HepG2 (cell line): Measurements from ENCODE around the gene CCSER2. TPM values are rescaled to one million over a fixed set of nuclear protein-coding genes. Genes with fewer than 3 reads are reported as not detected.

ENCODE experiments used
- ATAC-seq: fragments of 200-7000 bp; cut with Tn5 transposase; 3 replicates; pipeline ENCODE4 v1.9.1; 2020; ENCODE audit warnings: mild to moderate bottlenecking, moderate library complexity
- BruUV-seq: library from RNA; stranded (reverse); fragments of 400-500 nt; replicated peaks from 2 replicates; lab custom pipeline; 2021; lab: Mats Ljungman, UMichigan
- CTCF ChIA-PET: fragments of 300-600 bp; formaldehyde crosslinking; extraction: SDS; loops from one replicate; lab custom pipeline; 2021; ENCODE audit warnings: low total read pairs, inconsistent platforms, low intra/inter-chr PET ratio; lab: Yijun Ruan, JAX
- POLR2A ChIA-PET: fragments of 350-600 bp; sonication (Branson Sonifier 250); formaldehyde crosslinking; loops from one replicate; lab custom pipeline; 2020; ENCODE audit warnings: antibody characterized with exemption, inconsistent platforms; lab: Yijun Ruan, JAX
- DNase-seq: peaks from one replicate; pipeline ENCODE4 v3.0.0-alpha.2; 2015; ENCODE audit warnings: low spot score
- FAIRE-seq: peaks from 3 replicates; lab custom pipeline; 2011; peaks lifted over from hg19 to GRCh38; lab: Jason Lieb, UNC
- H2AFZ ChIP-seq: one replicate; pipeline ENCODE4 v1.6.1; 2011; ENCODE audit warnings: low read length, inconsistent platforms
- H3K27ac ChIP-seq: fragments of 300-600 bp; 3 replicates; pipeline ENCODE4 v1.8.0; 2011; ENCODE audit warnings: mixed run types, mild to moderate bottlenecking, mixed read lengths, low read length, inconsistent platforms; ENCODE audit not compliant: insufficient read depth; ENCODE audit errors: extremely low read length
- H3K27me3 ChIP-seq, 2 experiments: fragments of 200-600 bp in 1 of 2; 2 replicates in 1 of 2; 3 replicates in 1 of 2; pipeline versions ENCODE4 v1.6.0 to v1.8.0; 2011; ENCODE audit warnings: low read length in 2 of 2, mild to moderate bottlenecking in 2 of 2, moderate library complexity in 2 of 2, inconsistent platforms in 1 of 2; ENCODE audit not compliant: insufficient read depth in 2 of 2, control insufficient read depth in 1 of 2
- H3K36me3 ChIP-seq, 2 experiments: fragments of 200-600 bp in 1 of 2; replicated peaks in 1 of 2; 2 replicates in 1 of 2; 3 replicates in 1 of 2; pipeline versions ENCODE4 v1.5.1 to v1.8.0; 2011; ENCODE audit warnings: low read length in 2 of 2, inconsistent platforms in 1 of 2; ENCODE audit not compliant: insufficient read depth in 2 of 2, control insufficient read depth in 1 of 2
- H3K4me1 ChIP-seq: 2 replicates; pipeline ENCODE4 v1.5.1; 2012; ENCODE audit warnings: low read length, inconsistent platforms; ENCODE audit not compliant: insufficient read depth
- H3K4me2 ChIP-seq: 2 replicates; pipeline ENCODE4 v1.6.0; 2011; ENCODE audit warnings: low read depth, low read length, inconsistent platforms
- H3K4me3 ChIP-seq, 3 experiments: fragments of 200-600 bp in 1 of 3; sonication (generic), shearing (Covaris generic) in 1 of 3; replicated peaks in 1 of 3; 2 replicates each; pipeline ENCODE4 v1.5.1; 2011 to 2016; ENCODE audit warnings: low read length in 3 of 3, inconsistent platforms in 2 of 3, low read depth in 2 of 3, mild to moderate bottlenecking in 2 of 3, control low read depth in 1 of 3, mixed read lengths in 1 of 3; ENCODE audit not compliant: insufficient read depth in 1 of 3
- H3K79me2 ChIP-seq: one replicate; pipeline ENCODE4 v1.6.1; 2011; ENCODE audit warnings: low read length, inconsistent platforms; ENCODE audit not compliant: insufficient read depth
- H3K9ac ChIP-seq: 2 replicates; pipeline ENCODE4 v1.6.0; 2011; ENCODE audit warnings: mild to moderate bottlenecking, low read depth, low read length, inconsistent platforms; ENCODE audit not compliant: insufficient read depth
- H3K9me3 ChIP-seq: 2 replicates; pipeline ENCODE4 v1.5.1; 2012; ENCODE audit warnings: mild to moderate bottlenecking, low read length
- H4K20me1 ChIP-seq: 2 replicates; pipeline ENCODE4 v1.6.0; 2011; ENCODE audit warnings: inconsistent platforms, mild to moderate bottlenecking, low read length, moderate library complexity; ENCODE audit not compliant: insufficient read depth
- BRCA1 ChIP-seq: sonication (generic); formaldehyde crosslinking; IDR thresholded peaks from 2 replicates; pipeline ENCODE4 v1.4.0; 2020; ENCODE audit warnings: missing genetic modification reagents
- CSRNP2 ChIP-seq: sonication (generic); formaldehyde crosslinking; conservative IDR thresholded peaks from 2 replicates; pipeline ENCODE4 v1.8.0; 2022; ENCODE audit warnings: low read depth, missing genetic modification reagents
- DDIT3 ChIP-seq: sonication (generic); formaldehyde crosslinking; IDR thresholded peaks from 2 replicates; pipeline ENCODE4 v1.4.0; 2020; ENCODE audit warnings: mild to moderate bottlenecking, missing genetic modification reagents
- FLYWCH1 ChIP-seq: sonication (generic); formaldehyde crosslinking; IDR thresholded peaks from 2 replicates; pipeline ENCODE4 v1.8.1; 2023; ENCODE audit warnings: mild to moderate bottlenecking, missing genetic modification reagents
- FOSL1 ChIP-seq: sonication (generic); formaldehyde crosslinking; IDR thresholded peaks from 2 replicates; pipeline ENCODE4 v1.9.0; 2021; ENCODE audit warnings: missing genetic modification reagents, borderline replicate concordance
- KDM5A ChIP-seq: fragments of 200-600 bp; sonication (generic); IDR thresholded peaks from 2 replicates; pipeline ENCODE4 v1.7.0; 2018; ENCODE audit warnings: antibody characterized with exemption, mild to moderate bottlenecking, low read length, borderline replicate concordance
- MYC ChIP-seq: sonication (generic); formaldehyde crosslinking; IDR thresholded peaks from 2 replicates; pipeline ENCODE4 v1.9.0; 2021; ENCODE audit warnings: missing genetic modification reagents, borderline replicate concordance
- NR3C1 ChIP-seq: sonication (generic); formaldehyde crosslinking; IDR thresholded peaks from 2 replicates; pipeline ENCODE4 v1.4.0; 2020; ENCODE audit warnings: missing genetic modification reagents
- PREB ChIP-seq: sonication (generic); formaldehyde crosslinking; IDR thresholded peaks from 2 replicates; pipeline ENCODE4 v1.4.0; 2020; ENCODE audit warnings: missing genetic modification reagents
- REL ChIP-seq: sonication (generic); formaldehyde crosslinking; conservative IDR thresholded peaks from 2 replicates; pipeline ENCODE4 v1.8.0; 2022; ENCODE audit warnings: mild to moderate bottlenecking, missing genetic modification reagents, moderate library complexity
- TBL1XR1 ChIP-seq: fragments of 150-350 bp; IDR thresholded peaks from 2 replicates; pipeline ENCODE4 v1.6.1; 2014; ENCODE audit warnings: borderline replicate concordance, low read length; ENCODE audit not compliant: partially characterized antibody
- WIZ ChIP-seq: sonication (generic); formaldehyde crosslinking; IDR thresholded peaks from 2 replicates; pipeline ENCODE4 v1.5.1; 2020; ENCODE audit warnings: mild to moderate bottlenecking, missing genetic modification reagents
- YY1 ChIP-seq: IDR thresholded peaks from 2 replicates; pipeline ENCODE4 v1.6.1; 2011; ENCODE audit warnings: low read length, low read depth, moderate library complexity, mild to moderate bottlenecking; ENCODE audit not compliant: insufficient read depth, insufficient replicate concordance
- ZFP37 ChIP-seq: sonication (generic); formaldehyde crosslinking; IDR thresholded peaks from 2 replicates; pipeline ENCODE4 v1.4.0; 2020; ENCODE audit warnings: missing genetic modification reagents, borderline replicate concordance
- ZNF350 ChIP-seq: sonication (generic); formaldehyde crosslinking; IDR thresholded peaks from 2 replicates; pipeline ENCODE4 v1.4.0; 2020; ENCODE audit warnings: mild to moderate bottlenecking, low read depth, missing genetic modification reagents, borderline replicate concordance
- ZNF580 ChIP-seq: IDR thresholded peaks from 2 replicates; pipeline ENCODE4 v1.6.1; 2016; ENCODE audit warnings: low read depth, borderline replicate concordance
- WGBS: methylation state at CpG from one replicate; pipeline ENCODE4 v1.1.6; 2017; ENCODE audit warnings: low lambda C conversion rate; 5-methylcytosine and 5-hydroxymethylcytosine counted together
- in situ Hi-C: cut with HindIII; loops from 2 replicates; pipeline ENCODE4 v1.10.0; 2017; ENCODE audit warnings: low pct_unique_long_range_greater_than_20kb; ENCODE audit not compliant: extremely low pct_ligation_motif_present
- intact Hi-C: fragments of 100-400 bp; cut with micrococcal nuclease; formaldehyde crosslinking; loops from one replicate; pipeline ENCODE4 v1.10.0; 2022; ENCODE audit not compliant: unreplicated experiment
- polyA plus RNA-seq, 8 experiments: library from polyadenylated mRNA; depleted of rRNA in 3 of 8; stranded (reverse) in 7 of 8; unstranded in 1 of 8; fragments of >200 nt; fragmentation: Illumina TruSeq in 4 of 8; extraction: Trizol in 4 of 8; gene quantifications; 2 replicates each; pipeline versions ENCODE4 v1.2.1 to v1.2.3, GENCODE V29; 2011 to 2016; ENCODE audit warnings: low read depth in 4 of 8, missing spikeins in 1 of 8, mixed read lengths in 1 of 8; ENCODE audit not compliant: insufficient read depth in 1 of 8
- total RNA-seq, 5 experiments: library from RNA; depleted of rRNA; stranded (reverse); fragments of >200 nt; fragmentation: Illumina TruSeq; extraction: Trizol; gene quantifications; 2 replicates each; pipeline ENCODE4 v1.2.3, GENCODE V29; 2016; ENCODE audit warnings: low read depth in 1 of 5
- TF ChIP-seq, protein P1 (sequence below): sonication (generic); formaldehyde crosslinking; IDR thresholded peaks from 2 replicates; pipeline ENCODE4 v1.4.0; 2020; ENCODE audit warnings: missing genetic modification reagents, mild to moderate bottlenecking, borderline replicate concordance
- TF ChIP-seq, protein P2 (sequence below): IDR thresholded peaks from 2 replicates; pipeline ENCODE4 v1.6.1; 2012; ENCODE audit warnings: low read depth, low read length, improper control_type of control experiment

The CCSER2 gene
- total and polyA plus RNA-seq, 2 of the 13 experiments (the other 11 are each of a cell fraction or from before 2014, with no cell fraction given), result 13.3 to 17.2 TPM

GRCh38 chr10:84373000-84373399 is 44.6 kb downstream of the CCSER2 start:
- H2AFZ ChIP-seq, result no peak overlapping the region
- ChIA-PET POLR2A (no interaction called here), CTCF (interaction anchor here (5.6 kb wide), 1 partner anchor 165 kb away, joined by 77 read pairs; no protein-coding TSS in a partner anchor)
- WGBS, result 95% methylated on average over 2 of the region's 2 CpGs
- no peaks in the 10 kb centered on the region for H3K27me3 ChIP-seq
- FAIRE-seq (no peak), DNase-seq (no peak), ATAC-seq (no peak)
- H3K79me2 ChIP-seq, result peaks cover 9% of the 10 kb centered on the region
- no peak overlapping the region for H3K4me2 ChIP-seq
- H3K27ac ChIP-seq, result no peak overlapping the region
- no peak overlapping the region for H3K9ac ChIP-seq
- intact Hi-C loops (no loop called here), in situ Hi-C loops (no loop called here)
- TF ChIP-seq REL (CRISPR knock-in tag) (no peak), BRCA1 (CRISPR knock-in tag) (no peak), NR3C1 (CRISPR knock-in tag) (no peak), MYC (CRISPR knock-in tag) (no peak), KDM5A (no peak), DDIT3 (CRISPR knock-in tag) (no peak), FOSL1 (CRISPR knock-in tag) (no peak), TBL1XR1 (no peak), ZFP37 (no peak), ZNF350 (CRISPR knock-in tag) (no peak), CSRNP2 (CRISPR knock-in tag) (no peak), FLYWCH1 (CRISPR knock-in tag) (no peak), PREB (CRISPR knock-in tag) (no peak), ZNF580 (CRISPR knock-in tag) (no peak), YY1 (no peak), WIZ (no peak)
- TF ChIP-seq, protein P1, sequence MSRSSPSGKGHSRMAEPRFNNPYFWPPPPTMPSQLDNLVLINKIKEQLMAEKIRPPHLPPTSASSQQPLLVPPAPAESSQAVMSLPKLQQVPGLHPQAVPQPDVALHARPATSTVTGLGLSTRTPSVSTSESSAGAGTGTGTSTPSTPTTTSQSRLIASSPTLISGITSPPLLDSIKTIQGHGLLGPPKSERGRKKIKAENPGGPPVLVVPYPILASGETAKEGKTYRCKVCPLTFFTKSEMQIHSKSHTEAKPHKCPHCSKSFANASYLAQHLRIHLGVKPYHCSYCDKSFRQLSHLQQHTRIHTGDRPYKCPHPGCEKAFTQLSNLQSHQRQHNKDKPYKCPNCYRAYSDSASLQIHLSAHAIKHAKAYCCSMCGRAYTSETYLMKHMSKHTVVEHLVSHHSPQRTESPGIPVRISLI, result no peak
- TF ChIP-seq, protein P2, sequence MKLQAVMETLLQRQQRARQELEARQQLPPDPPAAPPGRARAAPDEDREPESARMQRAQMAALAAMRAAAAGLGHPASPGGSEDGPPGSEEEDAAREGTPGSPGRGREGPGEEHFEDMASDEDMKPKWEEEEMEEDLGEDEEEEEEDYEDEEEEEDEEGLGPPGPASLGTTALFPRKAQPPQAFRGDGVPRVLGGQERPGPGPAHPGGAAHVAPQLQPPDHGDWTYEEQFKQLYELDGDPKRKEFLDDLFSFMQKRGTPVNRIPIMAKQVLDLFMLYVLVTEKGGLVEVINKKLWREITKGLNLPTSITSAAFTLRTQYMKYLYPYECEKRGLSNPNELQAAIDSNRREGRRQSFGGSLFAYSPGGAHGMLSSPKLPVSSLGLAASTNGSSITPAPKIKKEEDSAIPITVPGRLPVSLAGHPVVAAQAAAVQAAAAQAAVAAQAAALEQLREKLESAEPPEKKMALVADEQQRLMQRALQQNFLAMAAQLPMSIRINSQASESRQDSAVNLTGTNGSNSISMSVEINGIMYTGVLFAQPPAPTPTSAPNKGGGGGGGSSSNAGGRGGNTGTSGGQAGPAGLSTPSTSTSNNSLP, result no peak
- H3K9me3 ChIP-seq, result no peaks in the 10 kb centered on the region
- H4K20me1 ChIP-seq, result no peaks in the 10 kb centered on the region
- H3K36me3 ChIP-seq, result peaks cover 2 to 27% of the 10 kb centered on the region in 2 experiments; a peak in 4 of 5 replicates
- H3K4me3 ChIP-seq, result no peak overlapping the region
- no peaks in the 10 kb centered on the region for H3K4me1 ChIP-seq
- BruUV-seq, result no TSS peak
